H9 (cell line): Measurements from ENCODE around the gene OTUD6A. TPM values are rescaled to one million over a fixed set of nuclear protein-coding genes. Genes with fewer than 3 reads are reported as not detected.

Source experiments
- microRNA-seq: library from miRNA; unstranded; fragments of <30 nt; microRNA quantifications from one replicate; pipeline ENCODE4, GENCODE V29; 2020; ENCODE audit warnings: borderline microRNAs expressed
- total RNA-seq: library from RNA; stranded (reverse); gene quantifications from 2 replicates; pipeline ENCODE4 v1.2.1, GENCODE V29; 2021

OTUD6A gene
- total RNA-seq, 1 experiment from 2014 or later: not detected

Small RNA genes lying within 50 kb of the gene (microRNA-seq; reads per million reads assigned to microRNA genes)
- gene MIR676: 4.1 reads per million, percentile 30 among the genes with 10 or more reads in this experiment

Other genes starting within 250 kb of the OTUD6A start
- not detected in 2 replicates for gene AWAT2, start 12.5 kb upstream of the OTUD6A start, total RNA-seq
- 41.6 and 45.0 TPM in 2 replicates for gene IGBP1, start 71.0 kb downstream of the OTUD6A start, total RNA-seq
- not detected in 2 replicates for gene DGAT2L6, start 115.0 kb downstream of the OTUD6A start, total RNA-seq
- not detected in 2 replicates for gene AWAT1, start 172.2 kb downstream of the OTUD6A start, total RNA-seq
- 0.18 TPM in 1 of 2 replicates, not detected in the other for gene P2RY4, start 197.7 kb downstream of the OTUD6A start, total RNA-seq
- gene ARR3, start 205.9 kb downstream of the OTUD6A start, total RNA-seq: not detected in 2 replicates
- gene RAB41, start 219.7 kb downstream of the OTUD6A start, total RNA-seq: not detected in 2 replicates
- gene PDZD11, start 227.5 kb downstream of the OTUD6A start, total RNA-seq: 30.4 and 30.6 TPM in 2 replicates
- gene KIF4A, start 227.6 kb downstream of the OTUD6A start, total RNA-seq: 41.4 and 41.8 TPM in 2 replicates